ENCODE measurements around the gene ATF6. TPM values are rescaled to one million over a fixed set of nuclear protein-coding genes. Genes with fewer than 3 reads are reported as not detected.

The ATF6 gene
- total RNA-seq, 1 donor from 2014 or later: 25.3 TPM

GRCh38 chr1:161954050-161954449 is 187.9 kb downstream of the ATF6 start:
- TF ChIP-seq, protein P1, sequence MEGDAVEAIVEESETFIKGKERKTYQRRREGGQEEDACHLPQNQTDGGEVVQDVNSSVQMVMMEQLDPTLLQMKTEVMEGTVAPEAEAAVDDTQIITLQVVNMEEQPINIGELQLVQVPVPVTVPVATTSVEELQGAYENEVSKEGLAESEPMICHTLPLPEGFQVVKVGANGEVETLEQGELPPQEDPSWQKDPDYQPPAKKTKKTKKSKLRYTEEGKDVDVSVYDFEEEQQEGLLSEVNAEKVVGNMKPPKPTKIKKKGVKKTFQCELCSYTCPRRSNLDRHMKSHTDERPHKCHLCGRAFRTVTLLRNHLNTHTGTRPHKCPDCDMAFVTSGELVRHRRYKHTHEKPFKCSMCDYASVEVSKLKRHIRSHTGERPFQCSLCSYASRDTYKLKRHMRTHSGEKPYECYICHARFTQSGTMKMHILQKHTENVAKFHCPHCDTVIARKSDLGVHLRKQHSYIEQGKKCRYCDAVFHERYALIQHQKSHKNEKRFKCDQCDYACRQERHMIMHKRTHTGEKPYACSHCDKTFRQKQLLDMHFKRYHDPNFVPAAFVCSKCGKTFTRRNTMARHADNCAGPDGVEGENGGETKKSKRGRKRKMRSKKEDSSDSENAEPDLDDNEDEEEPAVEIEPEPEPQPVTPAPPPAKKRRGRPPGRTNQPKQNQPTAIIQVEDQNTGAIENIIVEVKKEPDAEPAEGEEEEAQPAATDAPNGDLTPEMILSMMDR (IDR thresholded peaks at IDR 0.05; ENCODE audit: insufficient read depth, low read length, severe bottlenecking): no peak
- FAIRE-seq (no peak), DNase-seq (ENCODE audit: low read depth) (no peak)
- H3K27me3 ChIP-seq (ENCODE audit: control insufficient read depth, insufficient read depth, low read length): no peaks in the 10 kb centered on the region
- no peak overlapping the region for H3K4me3 ChIP-seq (ENCODE audit: low read depth, low read length)
- H3K36me3 ChIP-seq (ENCODE audit: control insufficient read depth, insufficient read depth, low read length): peaks cover 4% of the 10 kb centered on the region

- FAIRE-seq: no peak
- peak; percentile 13 for DNase-seq (ENCODE audit: low read depth)
- no peaks in the 10 kb centered on the region for H3K27me3 ChIP-seq (ENCODE audit: control insufficient read depth, insufficient read depth, low read length)
- H3K36me3 ChIP-seq (ENCODE audit: control insufficient read depth, insufficient read depth, low read length): peaks cover 4% of the 10 kb centered on the region
- TF ChIP-seq, protein P1 (IDR thresholded peaks at IDR 0.05; ENCODE audit: insufficient read depth, low read length, severe bottlenecking): no peak
- no peak overlapping the region for H3K4me3 ChIP-seq (ENCODE audit: low read depth, low read length)
These were observed 188.3 kb downstream of the ATF6 start for GRCh38 chr1:161954466-161954865.

DNA sequence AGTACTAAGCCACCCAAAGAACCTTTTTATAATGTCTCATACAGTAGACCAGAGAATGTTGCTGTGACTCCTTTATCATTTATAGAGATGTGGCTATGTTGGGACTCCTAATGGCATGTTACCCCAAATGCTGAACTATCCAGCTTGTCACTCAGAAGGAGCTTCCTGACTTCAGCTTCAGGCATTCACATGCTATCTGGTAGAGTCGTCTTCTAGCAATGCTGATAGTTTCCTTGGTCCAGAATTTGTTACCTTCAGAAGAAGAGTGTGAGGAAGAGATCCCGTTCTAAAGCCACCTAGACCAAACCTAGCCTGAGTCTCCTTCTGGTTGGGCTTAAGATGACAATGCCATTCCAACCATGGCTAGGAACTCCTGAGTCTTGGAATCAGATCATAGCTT is 189.5 kb downstream of the ATF6 start:
- TF ChIP-seq, protein P1 (IDR thresholded peaks at IDR 0.05; ENCODE audit: insufficient read depth, low read length, severe bottlenecking): no peak
- Histone ChIP-seq H3K27me3 (ENCODE audit: control insufficient read depth, insufficient read depth, low read length) (no peaks in the 10 kb centered on the region), H3K4me3 (ENCODE audit: low read depth, low read length) (no peak overlapping the region), H3K36me3 (ENCODE audit: control insufficient read depth, insufficient read depth, low read length) (peaks cover 4% of the 10 kb centered on the region)
- FAIRE-seq (no peak), DNase-seq (ENCODE audit: low read depth) (no peak)

DNA sequence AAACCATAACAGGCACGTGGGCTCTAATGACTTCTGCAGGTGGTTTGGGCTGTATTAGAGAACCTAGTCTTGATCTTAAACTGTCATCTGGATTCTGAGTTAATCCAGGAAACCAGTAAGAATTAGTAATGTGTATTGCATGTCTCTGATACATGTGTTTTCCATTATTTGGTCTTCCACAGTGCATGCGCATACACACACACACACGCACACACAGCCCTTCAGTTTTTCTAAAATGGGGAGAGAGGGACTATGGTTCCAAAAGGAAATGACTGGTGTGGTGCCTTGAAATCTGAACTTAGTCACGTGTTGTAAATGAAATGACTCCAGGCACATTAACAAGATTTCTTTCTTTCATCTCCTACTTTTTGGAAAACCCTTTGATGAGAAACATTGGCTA is 190.0 kb downstream of the ATF6 start:
- H3K36me3 ChIP-seq (ENCODE audit: control insufficient read depth, insufficient read depth, low read length): peaks cover 4% of the 10 kb centered on the region
- FAIRE-seq (no peak), DNase-seq (ENCODE audit: low read depth) (no peak)
- no peaks in the 10 kb centered on the region for H3K27me3 ChIP-seq (ENCODE audit: control insufficient read depth, insufficient read depth, low read length)
- H3K4me3 ChIP-seq (ENCODE audit: low read depth, low read length): no peak overlapping the region
- TF ChIP-seq, protein P1 (IDR thresholded peaks at IDR 0.05; ENCODE audit: insufficient read depth, low read length, severe bottlenecking): no peak

GRCh38 chr1:161956930-161957329 is 190.8 kb downstream of the ATF6 start:
- no peak for FAIRE-seq
- no peak for DNase-seq (ENCODE audit: low read depth)
- Histone ChIP-seq H3K36me3 (ENCODE audit: control insufficient read depth, insufficient read depth, low read length) (peaks cover 4% of the 10 kb centered on the region), H3K27me3 (ENCODE audit: control insufficient read depth, insufficient read depth, low read length) (no peaks in the 10 kb centered on the region), H3K4me3 (ENCODE audit: low read depth, low read length) (no peak overlapping the region)
- TF ChIP-seq, protein P1 (IDR thresholded peaks at IDR 0.05; ENCODE audit: insufficient read depth, low read length, severe bottlenecking): no peak

DNA sequence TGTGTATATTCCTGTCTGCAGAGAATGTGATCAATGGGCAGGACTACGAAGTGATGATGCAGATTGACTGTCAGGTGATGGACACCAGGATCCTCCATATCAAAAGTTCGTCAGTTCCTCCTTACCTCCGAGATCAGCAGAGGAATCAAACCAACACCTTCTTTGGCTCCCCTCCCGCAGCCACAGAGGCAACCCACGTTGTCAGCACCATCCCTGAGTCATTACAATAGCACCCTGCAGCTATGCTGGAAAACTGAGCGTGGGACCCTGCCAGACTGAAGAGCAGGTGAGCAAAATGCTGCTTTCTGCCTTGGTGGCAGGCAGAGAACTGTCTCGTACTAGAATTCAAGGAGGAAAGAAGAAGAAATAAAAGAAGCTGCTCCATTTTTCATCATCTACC is 192.3 kb downstream of the ATF6 start:
- DNase-seq (ENCODE audit: low read depth): peak; percentile 20
- H3K36me3 ChIP-seq (ENCODE audit: control insufficient read depth, insufficient read depth, low read length): peaks cover 4% of the 10 kb centered on the region
- no peak for FAIRE-seq

More for the DNA sequence above, 192.3 kb downstream of the ATF6 start:
- Histone ChIP-seq H3K4me3 (ENCODE audit: low read depth, low read length) (no peak overlapping the region), H3K27me3 (ENCODE audit: control insufficient read depth, insufficient read depth, low read length) (no peaks in the 10 kb centered on the region)
- TF ChIP-seq, protein P1 (IDR thresholded peaks at IDR 0.05; ENCODE audit: insufficient read depth, low read length, severe bottlenecking): no peak
